DND-41 (cell line): ENCODE results near the gene ECI1.

Experiments
- ATAC-seq: fragments of 200-7000 bp; cut with Tn5 transposase; 3 replicates; pipeline ENCODE4 v1.9.1; 2021; ENCODE audit warnings: low read depth; ENCODE audit not compliant: insufficient read depth
- DNase-seq: peaks from one replicate; pipeline ENCODE4 v3.0.0-alpha.2; 2020
- H2AFZ ChIP-seq: 2 replicates; pipeline ENCODE4 v1.6.0; 2012; ENCODE audit warnings: low read depth, low read length
- H3K27ac ChIP-seq: 2 replicates; pipeline ENCODE4 v1.5.1; 2012; ENCODE audit warnings: low read length, inconsistent platforms
- H3K27me3 ChIP-seq: fragments of 200-600 bp; sonication (generic); 2 replicates; pipeline ENCODE4 v1.6.0; 2012; ENCODE audit warnings: low read length, mild to moderate bottlenecking, inconsistent platforms; ENCODE audit not compliant: insufficient read depth, poor library complexity
- H3K36me3 ChIP-seq: 2 replicates; pipeline ENCODE4 v1.5.1; 2012; ENCODE audit warnings: low read length, inconsistent platforms; ENCODE audit not compliant: insufficient read depth
- H3K4me1 ChIP-seq: 2 replicates; pipeline ENCODE4 v1.5.1; 2012; ENCODE audit warnings: mild to moderate bottlenecking, low read length; ENCODE audit not compliant: insufficient read depth
- H3K4me2 ChIP-seq: 2 replicates; pipeline ENCODE4 v1.6.0; 2012; ENCODE audit warnings: mild to moderate bottlenecking, moderate library complexity, low read length, inconsistent platforms; ENCODE audit not compliant: insufficient read depth
- H3K4me3 ChIP-seq, 2 experiments: fragments of 200-600 bp in 1 of 2; shearing (Covaris generic) in 1 of 2; 2 replicates each; pipeline ENCODE4 v1.5.1; 2012 to 2016; ENCODE audit warnings: inconsistent platforms in 2 of 2, low read length in 2 of 2, mild to moderate bottlenecking in 2 of 2, low read depth in 1 of 2, moderate library complexity in 1 of 2
- H3K79me2 ChIP-seq: 2 replicates; pipeline ENCODE4 v1.6.0; 2012; ENCODE audit warnings: low read length, inconsistent platforms; ENCODE audit not compliant: insufficient read depth
- H3K9ac ChIP-seq: 2 replicates; pipeline ENCODE4 v1.6.0; 2012; ENCODE audit warnings: low read depth, mild to moderate bottlenecking, inconsistent platforms, low read length, moderate library complexity
- H3K9me3 ChIP-seq: 2 replicates; pipeline ENCODE4 v1.5.1; 2012; ENCODE audit warnings: low read length, moderate library complexity, mild to moderate bottlenecking, inconsistent platforms; ENCODE audit not compliant: insufficient read depth, severe bottlenecking
- H4K20me1 ChIP-seq: 2 replicates; pipeline ENCODE4 v1.6.0; 2012; ENCODE audit warnings: low read length; ENCODE audit not compliant: insufficient read depth
- CTCF ChIP-seq: IDR thresholded peaks from 2 replicates; pipeline ENCODE4 v1.5.1; 2012; ENCODE audit warnings: borderline replicate concordance, low read length, moderate library complexity, mild to moderate bottlenecking; ENCODE audit not compliant: poor library complexity, severe bottlenecking; ENCODE audit errors: extremely low read depth
- EZH2 ChIP-seq: IDR thresholded peaks from 3 replicates; pipeline ENCODE4 v1.6.1; 2012; ENCODE audit warnings: borderline replicate concordance, low read depth, mild to moderate bottlenecking, moderate library complexity, low read length, inconsistent platforms; ENCODE audit not compliant: severe bottlenecking

ECI1 gene

GRCh38 chr16:2298621-2299020 is 47.2 kb upstream of the ECI1 start:
- ATAC-seq (no peak), DNase-seq (no peak)
- Histone ChIP-seq H4K20me1 (no peaks in the 10 kb centered on the region), H3K4me3 (no peak overlapping the region), H3K27ac (no peak overlapping the region), H3K27me3 (no peaks in the 10 kb centered on the region), H3K4me2 (no peak overlapping the region), H3K9me3 (no peaks in the 10 kb centered on the region), H2AFZ (no peak overlapping the region), H3K36me3 (no peaks in the 10 kb centered on the region), H3K9ac (no peak overlapping the region), H3K79me2 (no peaks in the 10 kb centered on the region), H3K4me1 (peaks cover 9% of the 10 kb centered on the region)
- TF ChIP-seq CTCF: no peak
- no peak for TF ChIP-seq EZH2

- H4K20me1 ChIP-seq: no peaks in the 10 kb centered on the region
- no peak overlapping the region for H3K9ac ChIP-seq
- H3K4me1 ChIP-seq: peaks cover 9% of the 10 kb centered on the region
- DNase-seq (no peak), ATAC-seq (no peak)
- no peak overlapping the region for H3K4me2 ChIP-seq
- TF ChIP-seq CTCF: no peak
- TF ChIP-seq EZH2: no peak
- H3K36me3 ChIP-seq: no peaks in the 10 kb centered on the region
- H3K27ac ChIP-seq: no peak overlapping the region
- H3K9me3 ChIP-seq: no peaks in the 10 kb centered on the region
- no peak overlapping the region for H2AFZ ChIP-seq
- H3K4me3 ChIP-seq: no peak overlapping the region
- no peaks in the 10 kb centered on the region for H3K79me2 ChIP-seq
- no peaks in the 10 kb centered on the region for H3K27me3 ChIP-seq
These were observed 46.1 kb upstream of the ECI1 start for GRCh38 chr16:2297506-2297860.

- Histone ChIP-seq H3K27ac (peak overlapping the region; percentile 60), H3K9ac (no peak overlapping the region), H3K36me3 (no peaks in the 10 kb centered on the region), H4K20me1 (no peaks in the 10 kb centered on the region), H3K4me1 (peaks cover 9% of the 10 kb centered on the region), H2AFZ (peak overlapping the region; percentile 58; the same call in 1 of the 2 replicates), H3K9me3 (no peaks in the 10 kb centered on the region), H3K4me3 (no peak overlapping the region), H3K79me2 (no peaks in the 10 kb centered on the region), H3K27me3 (no peaks in the 10 kb centered on the region), H3K4me2 (no peak overlapping the region)
- DNase-seq (peak; percentile 58), ATAC-seq (peak; percentile 81)
- TF ChIP-seq CTCF: peak; percentile 56
- no peak for TF ChIP-seq EZH2
These were observed 45.5 kb upstream of the ECI1 start for GRCh38 chr16:2296661-2297505.
